Lower lobe of right lung (tissue), 2 donors: ENCODE data around the gene DTNB. TPM values are rescaled to one million over a fixed set of nuclear protein-coding genes. Genes with fewer than 3 reads are reported as not detected.
A peak's percentile ranks its signal among the peaks of the same experiment; 100 is the strongest.

ENCODE experiments used
- ATAC-seq, 2 donors: fragments of 200-7000 bp; cut with Tn5 transposase; one replicate each; pipeline ENCODE4 v1.9.1; 2020 to 2022; ENCODE audit warnings: mild to moderate bottlenecking in 2 of 2, moderate library complexity in 2 of 2
- DNase-seq: peaks from one replicate; pipeline ENCODE4 v3.0.0-alpha.2; 2020
- H3K27ac ChIP-seq: fragments of 200-600 bp; one replicate; pipeline ENCODE4 v1.8.0; 2022
- H3K27me3 ChIP-seq: fragments of 200-600 bp; one replicate; pipeline ENCODE4 v1.8.0; 2022; ENCODE audit warnings: low read depth
- H3K36me3 ChIP-seq: fragments of 200-600 bp; one replicate; pipeline ENCODE4 v1.8.0; 2022; ENCODE audit warnings: mild to moderate bottlenecking
- H3K4me1 ChIP-seq: fragments of 200-600 bp; one replicate; pipeline ENCODE4 v1.8.0; 2022
- H3K4me3 ChIP-seq: fragments of 200-600 bp; one replicate; pipeline ENCODE4 v1.8.0; 2022; ENCODE audit warnings: mild to moderate bottlenecking
- H3K9me3 ChIP-seq: fragments of 200-600 bp; one replicate; pipeline ENCODE4 v1.8.0; 2022
- intact Hi-C: fragments of 100-400 bp; cut with DNase I; formaldehyde crosslinking; loops from one replicate; pipeline ENCODE4 v1.11.0; 2022
- total RNA-seq: library from RNA; stranded (reverse); fragmentation: NEBNext Ultra II Directional; extraction: Animal tissue kit (Norgen Biotek cat#: 25700); gene quantifications from one replicate; pipeline ENCODE4 v1.2.1, GENCODE V29; 2021
- TF ChIP-seq, protein P1 (sequence below): fragments of 200-600 bp; IDR thresholded peaks from one replicate; pipeline ENCODE4 v1.8.0; 2022; ENCODE audit warnings: antibody characterized with exemption, mild to moderate bottlenecking
- donor health status: DM: no; HTN: yes; CAD: no; lungs with severe emphysema.

The DTNB gene
- total RNA-seq, 1 donor from 2014 or later = 32.9 TPM

DNA sequence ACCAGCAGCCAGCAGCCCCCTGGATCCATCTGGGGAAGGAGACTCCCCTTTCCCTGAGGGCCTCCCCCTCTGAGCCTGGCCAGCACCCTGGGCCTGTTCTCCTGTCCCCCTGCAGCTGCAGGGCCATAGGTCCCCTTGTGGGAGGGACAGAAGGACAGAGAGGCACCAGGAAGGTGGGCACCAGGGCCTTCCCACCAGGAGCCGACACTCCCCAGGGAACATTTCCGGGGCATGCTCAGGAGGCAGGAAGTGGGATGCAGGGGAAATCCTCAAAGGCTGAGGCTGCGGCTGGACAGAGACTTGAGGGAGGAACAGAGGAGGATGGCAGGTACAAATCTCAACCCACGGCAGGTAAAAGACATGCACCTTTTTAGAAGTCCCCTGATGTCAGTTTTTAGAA lies 317.3 kb downstream of the DTNB start:
- no peak for ATAC-seq
- no peaks in the 10 kb centered on the region for H3K36me3 ChIP-seq
- no peaks in the 10 kb centered on the region for H3K9me3 ChIP-seq
- H3K4me3 ChIP-seq = no peak overlapping the region
- intact Hi-C loops = no loop called here
- no peaks in the 10 kb centered on the region for H3K4me1 ChIP-seq
- no peaks in the 10 kb centered on the region for H3K27me3 ChIP-seq
- TF ChIP-seq, protein P1, sequence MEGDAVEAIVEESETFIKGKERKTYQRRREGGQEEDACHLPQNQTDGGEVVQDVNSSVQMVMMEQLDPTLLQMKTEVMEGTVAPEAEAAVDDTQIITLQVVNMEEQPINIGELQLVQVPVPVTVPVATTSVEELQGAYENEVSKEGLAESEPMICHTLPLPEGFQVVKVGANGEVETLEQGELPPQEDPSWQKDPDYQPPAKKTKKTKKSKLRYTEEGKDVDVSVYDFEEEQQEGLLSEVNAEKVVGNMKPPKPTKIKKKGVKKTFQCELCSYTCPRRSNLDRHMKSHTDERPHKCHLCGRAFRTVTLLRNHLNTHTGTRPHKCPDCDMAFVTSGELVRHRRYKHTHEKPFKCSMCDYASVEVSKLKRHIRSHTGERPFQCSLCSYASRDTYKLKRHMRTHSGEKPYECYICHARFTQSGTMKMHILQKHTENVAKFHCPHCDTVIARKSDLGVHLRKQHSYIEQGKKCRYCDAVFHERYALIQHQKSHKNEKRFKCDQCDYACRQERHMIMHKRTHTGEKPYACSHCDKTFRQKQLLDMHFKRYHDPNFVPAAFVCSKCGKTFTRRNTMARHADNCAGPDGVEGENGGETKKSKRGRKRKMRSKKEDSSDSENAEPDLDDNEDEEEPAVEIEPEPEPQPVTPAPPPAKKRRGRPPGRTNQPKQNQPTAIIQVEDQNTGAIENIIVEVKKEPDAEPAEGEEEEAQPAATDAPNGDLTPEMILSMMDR = no peak
- H3K27ac ChIP-seq = no peak overlapping the region
- no peak for DNase-seq

DNA sequence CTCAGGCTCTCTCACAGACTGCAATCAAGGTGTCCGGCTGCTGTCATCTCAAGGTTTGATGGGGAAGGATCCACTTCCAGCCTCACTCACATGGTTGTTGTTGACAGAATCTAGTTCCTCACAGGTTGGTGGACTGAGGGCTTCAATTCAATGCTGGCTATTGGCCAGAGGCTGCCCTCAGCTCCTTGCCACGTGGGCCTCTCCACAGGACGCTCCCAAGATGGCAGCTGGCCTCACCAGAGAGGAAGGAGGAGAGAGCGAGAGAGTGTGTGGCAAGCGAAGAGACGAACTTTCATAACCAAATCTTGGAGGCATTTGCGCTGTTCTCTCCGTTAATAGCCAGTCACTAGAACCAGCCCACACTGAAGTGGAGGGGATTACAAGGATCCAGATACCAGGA lies 318.1 kb downstream of the DTNB start:
- Histone ChIP-seq H3K36me3 (no peaks in the 10 kb centered on the region), H3K9me3 (no peaks in the 10 kb centered on the region), H3K27ac (no peak overlapping the region), H3K4me1 (no peaks in the 10 kb centered on the region), H3K27me3 (no peaks in the 10 kb centered on the region), H3K4me3 (no peak overlapping the region)
- intact Hi-C loops = no loop called here
- TF ChIP-seq, protein P1 = no peak
- ATAC-seq = no peak
- DNase-seq = peak; percentile 15

DNA sequence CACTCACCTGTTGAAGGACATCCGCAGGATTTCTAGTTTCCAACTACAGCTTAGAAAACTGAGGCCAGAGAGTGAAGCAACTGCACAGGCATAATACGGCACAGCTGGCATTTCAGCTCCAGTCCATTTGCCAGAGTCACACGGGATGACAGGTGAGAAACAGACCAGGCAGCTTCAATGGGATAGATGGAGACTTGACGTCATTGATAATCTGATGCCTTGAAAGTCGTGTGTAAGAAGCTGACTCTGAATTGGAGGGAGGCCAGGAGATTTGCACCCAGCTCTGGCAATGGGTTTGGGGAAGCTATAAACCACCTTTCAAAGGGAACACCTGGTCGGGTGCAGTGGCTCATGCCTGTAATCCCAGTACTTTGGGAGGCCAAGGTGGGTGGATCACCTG lies 319.3 kb downstream of the DTNB start:
- no peak for DNase-seq
- Histone ChIP-seq H3K4me1 (no peaks in the 10 kb centered on the region), H3K9me3 (no peaks in the 10 kb centered on the region), H3K4me3 (no peak overlapping the region), H3K27me3 (no peaks in the 10 kb centered on the region), H3K27ac (no peak overlapping the region), H3K36me3 (no peaks in the 10 kb centered on the region)
- intact Hi-C loops = no loop called here
- no peak for ATAC-seq
- TF ChIP-seq, protein P1 = no peak

DNA sequence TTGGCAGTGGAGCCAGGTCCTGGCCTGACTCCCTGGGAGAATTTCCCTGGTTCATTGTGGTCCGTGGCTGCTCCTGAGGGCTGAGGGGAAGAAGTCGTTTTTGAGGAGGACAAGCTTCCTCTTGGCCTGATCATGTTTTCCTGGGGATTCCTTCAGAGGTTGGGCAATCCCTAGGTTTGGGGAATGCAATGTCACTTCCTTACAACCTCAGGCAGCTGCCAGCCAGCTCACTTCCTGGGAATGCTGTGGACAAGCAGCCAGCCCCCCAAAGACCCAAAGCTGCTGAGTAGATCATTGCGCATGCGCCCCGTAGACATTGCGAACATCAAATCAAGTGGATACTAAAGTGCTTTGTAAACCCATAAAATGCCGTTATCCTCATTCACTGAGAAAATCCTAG lies 324.0 kb downstream of the DTNB start:
- H3K4me3 ChIP-seq = no peak overlapping the region
- H3K9me3 ChIP-seq = no peaks in the 10 kb centered on the region
- H3K4me1 ChIP-seq = no peaks in the 10 kb centered on the region
- ATAC-seq = no peak
- H3K36me3 ChIP-seq = no peaks in the 10 kb centered on the region
- TF ChIP-seq, protein P1 = no peak
- no peaks in the 10 kb centered on the region for H3K27me3 ChIP-seq
- intact Hi-C loops = no loop called here
- H3K27ac ChIP-seq = no peak overlapping the region
- no peak for DNase-seq

DNA sequence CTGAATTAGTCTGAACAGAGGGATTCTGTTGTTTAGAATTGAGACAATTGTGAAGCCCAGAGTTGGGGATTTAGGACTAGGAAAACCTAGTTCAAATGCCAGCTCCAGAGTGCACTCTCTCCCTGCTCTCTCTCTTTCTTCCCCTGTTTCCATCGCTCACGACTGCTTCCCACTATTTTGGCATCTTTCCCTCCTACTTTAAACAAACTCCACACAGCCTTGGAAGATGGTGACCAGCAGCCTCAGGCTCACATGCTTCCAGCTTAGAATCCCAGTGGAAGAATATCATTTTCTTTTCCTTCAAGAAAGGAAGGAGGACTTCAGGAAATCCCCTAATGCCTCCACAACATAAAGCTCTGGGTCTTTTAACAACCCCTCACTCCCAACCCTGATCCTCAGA lies 325.5 kb downstream of the DTNB start:
- DNase-seq = no peak
- intact Hi-C loops = no loop called here
- H3K27ac ChIP-seq = no peak overlapping the region

More for the DNA sequence above, 325.5 kb downstream of the DTNB start:
- Histone ChIP-seq H3K4me1 (peaks cover 3% of the 10 kb centered on the region), H3K4me3 (no peak overlapping the region), H3K9me3 (no peaks in the 10 kb centered on the region), H3K27me3 (no peaks in the 10 kb centered on the region), H3K36me3 (no peaks in the 10 kb centered on the region)
- TF ChIP-seq, protein P1 = no peak
- no peak for ATAC-seq
